GM18526 (cell line): ENCODE measurements around the gene HELZ.

Source experiments
- POLR2A ChIP-seq: IDR thresholded peaks from 3 replicates; pipeline ENCODE4 v1.6.1; 2011; ENCODE audit not compliant: insufficient read length; ENCODE audit errors: extremely low read depth

The HELZ gene

GRCh38 chr17:67273900-67274299 lies 28.9 kb upstream of the HELZ start:
- TF ChIP-seq POLR2A: no peak

- no peak for TF ChIP-seq POLR2A
Measured at GRCh38 chr17:67272312-67273047, 27.5 kb upstream of the HELZ start.

GRCh38 chr17:67270416-67270815 lies 25.4 kb upstream of the HELZ start:
- no peak for TF ChIP-seq POLR2A

- TF ChIP-seq POLR2A: no peak
Measured at GRCh38 chr17:67266496-67266895, 21.5 kb upstream of the HELZ start.

GRCh38 chr17:67265436-67266019 lies 20.5 kb upstream of the HELZ start:
- no peak for TF ChIP-seq POLR2A

GRCh38 chr17:67262435-67263117 lies 17.6 kb upstream of the HELZ start:
- TF ChIP-seq POLR2A: no peak

- no peak for TF ChIP-seq POLR2A
Measured at GRCh38 chr17:67260170-67260987, 15.4 kb upstream of the HELZ start.

GRCh38 chr17:67258821-67259468 lies 13.9 kb upstream of the HELZ start:
- TF ChIP-seq POLR2A: no peak

- TF ChIP-seq POLR2A: no peak
Measured at GRCh38 chr17:67256075-67256732, 11.2 kb upstream of the HELZ start.

GRCh38 chr17:67253384-67253783 lies 8.4 kb upstream of the HELZ start:
- no peak for TF ChIP-seq POLR2A

- TF ChIP-seq POLR2A: no peak
Measured at GRCh38 chr17:67248291-67248690, 3.3 kb upstream of the HELZ start.

GRCh38 chr17:67247416-67247900 lies 2.5 kb upstream of the HELZ start:
- no peak for TF ChIP-seq POLR2A

- no peak for TF ChIP-seq POLR2A
Measured at GRCh38 chr17:67246653-67247415, 1.8 kb upstream of the HELZ start.

GRCh38 chr17:67246403-67246652 lies 1.3 kb upstream of the HELZ start:
- no peak for TF ChIP-seq POLR2A

- no peak for TF ChIP-seq POLR2A
Measured at GRCh38 chr17:67245694-67246402, 852 bp upstream of the HELZ start.
